ENCODE measurements around the gene MFSD2B.

DNA sequence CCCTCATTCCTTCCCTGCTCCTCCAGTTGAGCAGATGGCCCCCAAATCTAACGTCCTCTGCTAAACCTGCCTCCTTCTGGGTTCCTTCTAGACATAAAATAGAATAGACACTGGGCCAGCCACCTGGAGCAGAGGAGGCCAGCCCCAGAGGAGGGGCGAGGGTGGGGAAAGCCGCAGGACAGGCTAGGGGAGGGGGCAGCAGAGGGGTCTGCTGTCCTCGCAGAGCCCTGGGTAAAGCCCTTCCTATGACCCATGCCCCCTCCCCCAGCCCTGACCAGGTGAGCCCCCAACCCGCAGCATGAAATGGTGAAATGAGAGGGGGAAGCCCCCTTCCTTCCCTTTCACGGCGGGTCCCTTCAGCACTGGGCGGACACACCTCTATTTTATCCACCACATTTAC is 7.8 kb downstream of the MFSD2B start:
- TF ChIP-seq POLR2A (IDR thresholded peaks at IDR 0.05; ENCODE audit: low read depth, low read length) (no peak), POLR2AphosphoS5 (IDR thresholded peaks at IDR 0.05; ENCODE audit: low read depth, low read length) (no peak), TAF1 (IDR thresholded peaks at IDR 0.05; ENCODE audit: borderline replicate concordance, low read depth, low read length) (no peak)

Data from GM12892 (cell line).